Mucosa of descending colon (tissue), 3 donors: ENCODE measurements around the gene CRNN. TPM values are rescaled to one million over a fixed set of nuclear protein-coding genes. Genes with fewer than 3 reads are reported as not detected.

Source experiments
- ATAC-seq: fragments of 200-7000 bp; cut with Tn5 transposase; one replicate; pipeline ENCODE4 v1.9.1; 2020; ENCODE audit warnings: mild to moderate bottlenecking, moderate library complexity
- DNase-seq, 3 donors: peaks; one replicate each; pipeline ENCODE4 v3.0.0-alpha.2; 2020
- H3K36me3 ChIP-seq: fragments of 200-600 bp; one replicate; pipeline ENCODE4 v1.8.0; 2021; ENCODE audit warnings: low read depth, mild to moderate bottlenecking
- H3K4me1 ChIP-seq: fragments of 200-600 bp; one replicate; pipeline ENCODE4 v1.8.0; 2021; ENCODE audit warnings: low read depth, mild to moderate bottlenecking
- H3K4me3 ChIP-seq: fragments of 200-600 bp; one replicate; pipeline ENCODE4 v1.8.0; 2021; ENCODE audit warnings: mild to moderate bottlenecking
- H3K9me3 ChIP-seq: fragments of 200-600 bp; one replicate; pipeline ENCODE4 v1.8.0; 2021; ENCODE audit warnings: mild to moderate bottlenecking
- CTCF ChIP-seq: fragments of 200-600 bp; IDR thresholded peaks from one replicate; pipeline ENCODE4 v1.8.0; 2022; ENCODE audit warnings: antibody characterized with exemption, mild to moderate bottlenecking
- intact Hi-C, 2 donors: fragments of 100-400 bp; cut with DNase I in 1 of 2; cut with micrococcal nuclease in 1 of 2; formaldehyde crosslinking; loops; one replicate each; pipeline versions ENCODE4 v1.11.0 to v1.11.1; 2022; cut with DNase I, micrococcal nuclease
- total RNA-seq, 3 donors: library from RNA; stranded (reverse); fragmentation: NEBNext Ultra II Directional in 2 of 3; extraction: Animal tissue kit (Norgen Biotek cat#: 25700) in 2 of 3; gene quantifications; one replicate each; pipeline versions ENCODE4 v1.2.1 to v1.2.4, GENCODE V29; 2021 to 2023
- donor health status: DM: no; HTN: no; CAD: no; lungs with moderate emphysema.
- donor health status: DM: no; HTN: no; CAD: no.
- donor health status: DM: no; HTN: yes; CAD: no.

Gene CRNN
- total RNA-seq, 3 donors from 2014 or later: not detected

DNA sequence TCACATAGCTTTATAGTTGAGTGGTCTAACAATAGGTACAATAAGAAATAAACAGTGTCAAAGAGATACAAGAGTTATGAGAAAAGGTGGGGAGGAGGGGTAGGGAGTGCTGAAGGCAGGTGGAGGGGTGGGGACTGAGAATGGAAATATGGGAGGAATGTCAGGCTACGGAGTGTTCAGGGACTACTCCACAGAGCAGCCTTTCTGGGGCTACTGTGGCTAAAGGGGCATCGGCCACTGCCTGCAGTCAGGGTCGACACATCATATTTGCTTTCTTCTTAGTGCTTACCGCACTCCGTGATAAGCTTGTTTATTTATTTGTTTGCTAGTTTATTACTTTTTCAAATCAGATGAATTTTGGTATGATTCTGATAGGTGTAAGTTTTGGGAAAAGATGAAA, 34.4 kb upstream of the CRNN start:
- no peak for DNase-seq
- H3K4me3 ChIP-seq: no peak overlapping the region
- H3K4me1 ChIP-seq: no peaks in the 10 kb centered on the region
- H3K36me3 ChIP-seq: no peaks in the 10 kb centered on the region
- no peaks in the 10 kb centered on the region for H3K9me3 ChIP-seq
- intact Hi-C loops: no loop called here
- no peak for ATAC-seq
- no peak for TF ChIP-seq CTCF

GRCh38 chr1:152448095-152448494, 34.0 kb upstream of the CRNN start:
- intact Hi-C loops: no loop called here
- DNase-seq (no peak), ATAC-seq (no peak)
- no peaks in the 10 kb centered on the region for H3K36me3 ChIP-seq
- H3K9me3 ChIP-seq: no peaks in the 10 kb centered on the region
- no peak for TF ChIP-seq CTCF
- H3K4me1 ChIP-seq: no peaks in the 10 kb centered on the region
- H3K4me3 ChIP-seq: no peak overlapping the region

DNA sequence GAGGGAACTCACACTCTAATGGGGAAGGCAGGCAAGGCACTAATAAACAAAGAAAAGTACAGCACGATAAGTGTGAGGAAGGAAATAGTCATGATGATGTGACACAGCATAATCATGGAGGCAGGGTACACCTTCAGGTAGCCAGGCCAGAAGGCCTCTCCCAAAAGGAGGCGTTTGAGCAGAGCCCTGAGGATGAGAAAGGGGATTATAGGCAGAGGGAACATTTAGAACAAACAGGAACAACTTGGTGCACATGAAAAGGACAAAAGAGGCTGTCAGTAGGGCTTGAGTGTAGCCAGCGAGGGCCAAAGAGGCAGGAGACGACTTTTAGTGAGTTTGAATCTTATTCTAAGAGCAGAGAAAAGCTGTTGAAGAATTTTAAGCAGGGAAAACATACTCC, 33.4 kb upstream of the CRNN start:
- Histone ChIP-seq H3K36me3 (no peaks in the 10 kb centered on the region), H3K9me3 (no peaks in the 10 kb centered on the region), H3K4me1 (no peaks in the 10 kb centered on the region), H3K4me3 (no peak overlapping the region)
- no peak for DNase-seq
- ATAC-seq: no peak
- TF ChIP-seq CTCF: no peak
- intact Hi-C loops: no loop called here

DNA sequence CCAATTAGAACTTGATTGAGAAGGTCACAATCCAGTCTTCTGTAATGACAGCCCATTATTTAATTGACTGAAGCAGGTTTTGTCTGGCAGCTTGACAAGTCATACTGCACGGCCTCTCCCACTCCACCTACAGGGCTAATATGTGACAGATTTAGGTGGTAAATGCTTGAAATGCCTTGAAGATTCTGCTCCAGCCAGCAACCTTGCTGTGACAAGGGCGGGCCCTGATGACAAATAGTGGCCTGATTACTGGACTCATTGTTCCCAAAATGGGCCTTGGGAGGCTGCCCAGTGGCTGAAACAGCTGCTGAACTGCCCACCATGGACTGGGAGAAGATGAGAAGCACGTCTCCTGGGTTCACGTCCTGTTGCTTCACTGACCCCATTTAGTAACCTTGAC, 30.0 kb upstream of the CRNN start:
- Histone ChIP-seq H3K4me3 (no peak overlapping the region), H3K4me1 (no peaks in the 10 kb centered on the region), H3K9me3 (no peaks in the 10 kb centered on the region), H3K36me3 (no peaks in the 10 kb centered on the region)
- TF ChIP-seq CTCF: no peak
- ATAC-seq: no peak
- no peak for DNase-seq
- intact Hi-C loops: no loop called here

DNA sequence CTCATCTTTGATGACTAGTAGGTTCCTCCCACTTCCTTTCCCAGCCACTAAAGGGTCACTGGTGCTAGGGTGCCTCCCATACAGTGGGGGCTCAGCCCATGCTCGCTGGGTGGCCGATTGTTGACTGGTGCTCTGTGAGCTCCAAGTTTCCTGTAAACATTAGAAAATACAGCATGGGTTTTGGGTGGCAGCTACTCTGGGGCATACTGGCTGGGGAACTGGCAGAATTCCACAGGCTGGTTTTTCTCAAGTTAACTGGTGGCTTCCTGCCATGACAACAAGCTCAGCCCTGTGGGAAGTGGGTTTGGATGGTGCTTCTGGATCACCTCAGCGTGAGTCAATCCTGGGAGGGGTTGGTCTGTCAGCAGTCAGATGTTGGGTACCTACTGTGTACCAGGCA, 28.7 kb upstream of the CRNN start:
- no peak for ATAC-seq

More for the DNA sequence above, 28.7 kb upstream of the CRNN start:
- Histone ChIP-seq H3K9me3 (no peaks in the 10 kb centered on the region), H3K4me3 (no peak overlapping the region), H3K4me1 (no peaks in the 10 kb centered on the region), H3K36me3 (no peaks in the 10 kb centered on the region)
- TF ChIP-seq CTCF: no peak
- intact Hi-C loops: no loop called here
- no peak for DNase-seq
